ENCODE data around the gene ZNF892.
"Not testable (repeated sequence)": the region's sequence is repeated elsewhere in the genome, so short reads cannot be mapped to it uniquely, and the experiment has no call there.

GRCh38 chr2:95192956-95193355 lies 14.4 kb upstream of the ZNF892 start:
- TF ChIP-seq POLR2A (IDR thresholded peaks at IDR 0.05; ENCODE audit: low read depth, low read length); TAF1 (IDR thresholded peaks at IDR 0.05; ENCODE audit: low read depth, low read length); SPI1 (IDR thresholded peaks at IDR 0.05; ENCODE audit: low read depth, low read length); POLR2AphosphoS5 (IDR thresholded peaks at IDR 0.05; ENCODE audit: low read depth, low read length); POU2F2 (IDR thresholded peaks at IDR 0.05; ENCODE audit: low read depth, low read length); PAX5 (IDR thresholded peaks at IDR 0.05; ENCODE audit: insufficient read depth, low read length, severe bottlenecking): not testable (repeated sequence)

All from GM12891 (cell line).